ENCODE results near the gene PRDM9. TPM values are rescaled to one million over a fixed set of nuclear protein-coding genes. Genes with fewer than 3 reads are reported as not detected.

The PRDM9 gene
- not detected for total RNA-seq

GRCh38 chr5:23507278-23507685 is at the start of gene PRDM9:
PRDM9 (plus strand) TSS chr5:23507609; CDS start chr5:23509034, 1,425 bp downstream.
- H3K36me3 ChIP-seq = no peaks in the 10 kb centered on the region
- no peaks in the 10 kb centered on the region for H3K27me3 ChIP-seq
- H3K27ac ChIP-seq = no peak within 1 kb of the TSS
- H3K9me3 ChIP-seq = peaks cover 0 to 25% (median 8%) of the 10 kb centered on the region in 3 donors
- no peaks in the 10 kb centered on the region for H3K4me1 ChIP-seq
- no peak for TF ChIP-seq POLR2A (IDR thresholded peaks at IDR 0.05)
- TF ChIP-seq CTCF (IDR thresholded peaks at IDR 0.05) = no peak
- 75 to 95% methylated on average over 16 of the region's 27 CpGs for WGBS, 2 donors
- H3K4me3 ChIP-seq = no peak within 1 kb of the TSS
- DNase-seq = no peak
- intact Hi-C loops (cut with DNase I) = no loop called here

- no peak for DNase-seq
- Histone ChIP-seq H3K36me3 (no peaks in the 10 kb centered on the region), H3K9me3 (no peaks in the 10 kb centered on the region), H3K27ac (no peak overlapping the region), H3K27me3 (no peaks in the 10 kb centered on the region), H3K4me1 (no peaks in the 10 kb centered on the region), H3K4me3 (no peak overlapping the region)
- 60 to 63% methylated on average over 3 of the region's 3 CpGs for WGBS, 2 donors
- intact Hi-C loops (cut with DNase I) = no loop called here
- TF ChIP-seq POLR2A (IDR thresholded peaks at IDR 0.05) (no peak), CTCF (IDR thresholded peaks at IDR 0.05) (no peak)
Observed at GRCh38 chr5:23457780-23458179, 49.6 kb upstream of the PRDM9 start.

- TF ChIP-seq POLR2A (IDR thresholded peaks at IDR 0.05) = no peak
- no peak for TF ChIP-seq CTCF (IDR thresholded peaks at IDR 0.05)
- H3K36me3 ChIP-seq = no peaks in the 10 kb centered on the region
- H3K9me3 ChIP-seq = no peaks in the 10 kb centered on the region
- intact Hi-C loops (cut with DNase I) = no loop called here
- 79 to 89% methylated on average over 3 of the region's 3 CpGs for WGBS, 2 donors
- H3K27ac ChIP-seq = no peak overlapping the region
- DNase-seq = no peak
- H3K4me3 ChIP-seq = no peak overlapping the region
- H3K4me1 ChIP-seq = no peaks in the 10 kb centered on the region
- H3K27me3 ChIP-seq = no peaks in the 10 kb centered on the region
Observed at GRCh38 chr5:23459214-23459613, 48.2 kb upstream of the PRDM9 start.

- H3K27me3 ChIP-seq = no peaks in the 10 kb centered on the region
- H3K4me1 ChIP-seq = no peaks in the 10 kb centered on the region
- 74 to 79% methylated on average over 1 of the region's 1 CpG for WGBS, 2 donors
- H3K27ac ChIP-seq = no peak overlapping the region
- H3K9me3 ChIP-seq = peaks cover 0 to 3% (median 0%) of the 10 kb centered on the region in 3 donors
- H3K36me3 ChIP-seq = no peaks in the 10 kb centered on the region
- H3K4me3 ChIP-seq = no peak overlapping the region
- no peak for DNase-seq
- intact Hi-C loops (cut with DNase I) = no loop called here
- TF ChIP-seq CTCF (IDR thresholded peaks at IDR 0.05) = no peak
- no peak for TF ChIP-seq POLR2A (IDR thresholded peaks at IDR 0.05)
Observed at GRCh38 chr5:23461576-23461975, 45.8 kb upstream of the PRDM9 start.

GRCh38 chr5:23466401-23466912 is 41.0 kb upstream of the PRDM9 start:
- intact Hi-C loops (cut with DNase I) = no loop called here
- 40 to 43% methylated on average over 2 of the region's 2 CpGs for WGBS, 2 donors
- peaks cover 0 to 6% (median 0%) of the 10 kb centered on the region in 3 donors for H3K9me3 ChIP-seq
- H3K27me3 ChIP-seq = no peaks in the 10 kb centered on the region
- H3K4me3 ChIP-seq = no peak overlapping the region
- no peak for DNase-seq
- H3K4me1 ChIP-seq = no peaks in the 10 kb centered on the region
- TF ChIP-seq CTCF (IDR thresholded peaks at IDR 0.05) = no peak
- no peaks in the 10 kb centered on the region for H3K36me3 ChIP-seq
- H3K27ac ChIP-seq = no peak overlapping the region

Data from esophagus squamous epithelium (tissue), 5 donors.